MCF 10A (cell line): Measurements from ENCODE around the gene SLC9C1. TPM values are rescaled to one million over a fixed set of nuclear protein-coding genes. Genes with fewer than 3 reads are reported as not detected.

Experiments used
- BruUV-seq: library from RNA; stranded (reverse); fragments of 400-500 nt; replicated peaks from 2 replicates; lab custom pipeline; 2021; lab: Mats Ljungman, UMichigan
- CTCF ChIA-PET: fragments of 300-600 bp; sonication (Branson Sonifier 250); formaldehyde crosslinking; extraction: SDS; loops from one replicate; lab custom pipeline; 2021; ENCODE audit warnings: antibody characterized with exemption, inconsistent platforms; lab: Yijun Ruan, JAX
- POLR2A ChIA-PET: fragments of 300-600, 350-650 bp; sonication (Branson Sonifier 250); formaldehyde crosslinking; extraction: SDS; loops from one replicate; lab custom pipeline; 2020; ENCODE audit warnings: antibody characterized with exemption, inconsistent platforms; lab: Yijun Ruan, JAX
- DNase-seq: peaks from one replicate; pipeline ENCODE4 v3.0.0-alpha.2; 2018; ENCODE audit not compliant: unreplicated experiment
- H3K27ac Mint-ChIP-seq: one replicate; pipeline ENCODE4 v1.8.0; 2022; ENCODE audit warnings: mild to moderate bottlenecking, low read depth, mixed read lengths; ENCODE audit not compliant: unreplicated experiment
- H3K27me3 Mint-ChIP-seq: one replicate; pipeline ENCODE4 v1.8.0; 2022; ENCODE audit warnings: mixed read lengths; ENCODE audit not compliant: insufficient read depth, unreplicated experiment
- H3K36me3 Mint-ChIP-seq: one replicate; pipeline ENCODE4 v1.8.0; 2022; ENCODE audit warnings: mild to moderate bottlenecking, moderate library complexity, mixed read lengths; ENCODE audit not compliant: insufficient read depth, unreplicated experiment
- H3K4me1 Mint-ChIP-seq: one replicate; pipeline ENCODE4 v1.8.0; 2022; ENCODE audit warnings: mixed read lengths; ENCODE audit not compliant: insufficient read depth, unreplicated experiment
- H3K4me3 Mint-ChIP-seq: one replicate; pipeline ENCODE4 v1.8.0; 2022; ENCODE audit warnings: mild to moderate bottlenecking, moderate library complexity, mixed read lengths; ENCODE audit not compliant: unreplicated experiment
- H3K9me3 Mint-ChIP-seq: one replicate; pipeline ENCODE4 v1.8.0; 2022; ENCODE audit warnings: mixed read lengths; ENCODE audit not compliant: unreplicated experiment
- intact Hi-C: fragments of 100-400 bp; cut with micrococcal nuclease; formaldehyde crosslinking; loops from 2 replicates; pipeline ENCODE4 v1.14.1; 2022
- total RNA-seq: library from RNA; stranded (reverse); gene quantifications from 2 replicates; pipeline ENCODE4 v1.2.3, GENCODE V29; 2022
- TF ChIP-seq, protein P1 (sequence below): fragments of 200-600 bp; IDR thresholded peaks from one replicate; pipeline ENCODE4 v1.8.0; 2022; ENCODE audit warnings: antibody characterized with exemption, mild to moderate bottlenecking; ENCODE audit not compliant: unreplicated experiment

The SLC9C1 gene
- total RNA-seq, 1 experiment from 2014 or later: not detected

DNA sequence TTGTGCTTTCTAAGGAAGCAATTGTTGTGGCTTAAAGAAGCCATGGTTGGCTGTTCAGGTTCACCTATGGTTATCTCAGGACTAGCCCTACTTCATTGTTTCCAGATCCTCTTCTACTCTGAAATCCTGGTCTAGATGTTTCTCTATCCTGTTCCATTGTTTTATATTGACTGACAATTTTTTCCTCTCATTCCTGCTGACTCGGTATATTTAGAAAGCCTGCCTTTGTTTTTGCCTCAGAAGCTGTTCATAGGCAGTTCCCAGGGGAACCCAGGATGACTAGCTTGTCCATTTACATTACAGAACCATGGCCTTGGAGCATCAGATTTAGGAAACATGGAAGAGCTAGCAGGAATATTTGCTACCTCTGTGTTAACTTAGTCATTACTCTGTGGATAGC is 64.0 kb downstream of the SLC9C1 start:
- TF ChIP-seq, protein P1, sequence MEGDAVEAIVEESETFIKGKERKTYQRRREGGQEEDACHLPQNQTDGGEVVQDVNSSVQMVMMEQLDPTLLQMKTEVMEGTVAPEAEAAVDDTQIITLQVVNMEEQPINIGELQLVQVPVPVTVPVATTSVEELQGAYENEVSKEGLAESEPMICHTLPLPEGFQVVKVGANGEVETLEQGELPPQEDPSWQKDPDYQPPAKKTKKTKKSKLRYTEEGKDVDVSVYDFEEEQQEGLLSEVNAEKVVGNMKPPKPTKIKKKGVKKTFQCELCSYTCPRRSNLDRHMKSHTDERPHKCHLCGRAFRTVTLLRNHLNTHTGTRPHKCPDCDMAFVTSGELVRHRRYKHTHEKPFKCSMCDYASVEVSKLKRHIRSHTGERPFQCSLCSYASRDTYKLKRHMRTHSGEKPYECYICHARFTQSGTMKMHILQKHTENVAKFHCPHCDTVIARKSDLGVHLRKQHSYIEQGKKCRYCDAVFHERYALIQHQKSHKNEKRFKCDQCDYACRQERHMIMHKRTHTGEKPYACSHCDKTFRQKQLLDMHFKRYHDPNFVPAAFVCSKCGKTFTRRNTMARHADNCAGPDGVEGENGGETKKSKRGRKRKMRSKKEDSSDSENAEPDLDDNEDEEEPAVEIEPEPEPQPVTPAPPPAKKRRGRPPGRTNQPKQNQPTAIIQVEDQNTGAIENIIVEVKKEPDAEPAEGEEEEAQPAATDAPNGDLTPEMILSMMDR: no peak
- Mint-ChIP-seq H3K27ac (no peak overlapping the region), H3K9me3 (peaks cover 7% of the 10 kb centered on the region), H3K36me3 (no peaks in the 10 kb centered on the region), H3K4me1 (no peaks in the 10 kb centered on the region), H3K27me3 (no peaks in the 10 kb centered on the region), H3K4me3 (no peak overlapping the region)
- no peak for DNase-seq
- no TSS peak for BruUV-seq
- ChIA-PET POLR2A (interaction anchor here (0.6 to 1.3 kb wide), 2 partner anchors 17 to 28 kb away, joined by 3 to 4 read pairs; no protein-coding TSS in a partner anchor), CTCF (interaction anchor here (0.6 kb wide), 3 partner anchors 12 to 93 kb away, joined by 3 to 5 read pairs (median 4); no protein-coding TSS in a partner anchor)
- intact Hi-C loops: no loop called here

DNA sequence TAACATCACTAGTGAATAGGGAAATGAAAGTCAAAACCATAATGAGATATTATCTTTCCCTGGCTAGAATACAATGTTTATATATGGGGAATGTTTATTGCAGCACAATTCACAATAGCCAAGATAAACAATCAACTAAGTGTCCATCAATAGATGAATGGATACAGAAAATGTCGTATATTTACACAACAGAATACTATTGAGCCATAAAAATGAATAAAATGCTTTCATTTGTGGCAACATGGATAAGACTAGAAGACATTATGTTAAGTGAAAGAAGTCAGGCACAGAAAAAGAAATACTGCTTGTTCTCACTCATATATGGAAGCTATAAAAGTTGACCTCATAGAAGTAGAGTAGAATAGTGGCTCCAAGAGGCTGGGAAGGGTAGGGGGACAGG is 65.2 kb downstream of the SLC9C1 start:
- CTCF ChIA-PET: no interaction called here
- TF ChIP-seq, protein P1: no peak
- H3K27me3 Mint-ChIP-seq: no peaks in the 10 kb centered on the region
- no TSS peak for BruUV-seq
- no peak overlapping the region for H3K27ac Mint-ChIP-seq
- no peak overlapping the region for H3K4me3 Mint-ChIP-seq
- no peaks in the 10 kb centered on the region for H3K36me3 Mint-ChIP-seq
- POLR2A ChIA-PET: no interaction called here
- H3K4me1 Mint-ChIP-seq: no peaks in the 10 kb centered on the region
- intact Hi-C loops: no loop called here
- peaks cover 16% of the 10 kb centered on the region for H3K9me3 Mint-ChIP-seq
- DNase-seq: no peak

DNA sequence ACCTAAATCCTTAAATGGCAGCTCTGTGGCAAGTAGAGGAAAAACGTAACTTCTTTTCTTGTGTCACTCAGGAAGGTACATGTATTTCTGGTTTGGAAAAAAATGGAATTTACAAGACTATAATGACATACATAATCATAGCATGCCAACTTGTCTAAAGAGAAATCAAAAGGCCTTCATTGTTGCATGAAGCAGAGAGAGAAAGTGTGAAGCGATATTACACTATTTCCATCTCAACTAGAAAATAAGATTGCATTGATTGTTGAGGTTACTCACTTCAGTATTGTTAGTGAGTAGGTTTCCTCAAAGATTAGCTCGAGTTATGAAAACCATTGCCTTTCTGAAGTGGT is 93.7 kb downstream of the SLC9C1 start:
- no peaks in the 10 kb centered on the region for H3K9me3 Mint-ChIP-seq
- BruUV-seq: no TSS peak
- no peaks in the 10 kb centered on the region for H3K27me3 Mint-ChIP-seq
- no peak overlapping the region for H3K4me3 Mint-ChIP-seq
- no peak for DNase-seq
- peaks cover 7% of the 10 kb centered on the region for H3K4me1 Mint-ChIP-seq
- H3K36me3 Mint-ChIP-seq: no peaks in the 10 kb centered on the region
- H3K27ac Mint-ChIP-seq: no peak overlapping the region
- ChIA-PET CTCF (interaction anchor here (1.1 to 2.9 kb wide), 3 partner anchors 9 to 93 kb away, joined by 3 to 25 read pairs (median 8); partner anchors contain the start of gene SLC9C1), POLR2A (interaction anchor here (0.6 to 1.4 kb wide), 4 partner anchors 63 to 1290 kb away, joined by 3 read pairs; no protein-coding TSS in a partner anchor)
- TF ChIP-seq, protein P1: no peak
- intact Hi-C loops: no loop called here

DNA sequence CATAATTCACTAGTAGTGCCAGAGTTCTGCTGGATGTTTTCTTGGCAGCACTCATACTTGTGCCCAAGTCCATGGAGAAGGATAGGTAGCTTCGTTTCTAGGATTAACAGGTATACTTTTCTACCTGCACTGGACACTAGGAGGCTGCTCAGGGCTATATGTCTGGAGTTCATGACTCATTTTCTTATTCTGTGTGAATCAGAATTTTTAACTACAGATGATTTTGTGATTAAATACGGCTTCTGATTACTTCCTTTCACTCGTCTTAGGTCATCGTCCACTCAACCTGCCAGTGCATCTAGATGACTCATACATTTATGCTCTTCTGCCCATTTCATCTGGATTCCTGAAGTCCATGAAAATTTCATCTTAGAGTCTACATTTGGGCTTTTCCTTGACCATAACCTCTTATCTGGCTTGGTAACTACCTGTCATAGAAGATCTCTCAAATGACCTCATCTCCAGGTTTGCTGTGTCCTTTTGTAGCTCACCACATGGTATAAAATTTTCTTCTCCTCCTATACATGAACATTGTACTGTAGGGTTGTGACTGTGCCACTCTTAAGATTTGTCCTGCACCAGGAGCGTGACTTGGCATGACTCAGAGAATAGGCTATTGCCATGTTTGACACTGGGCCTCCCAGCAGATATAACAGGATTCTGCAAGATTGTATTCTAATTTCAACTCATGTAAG is 94.2 kb downstream of the SLC9C1 start:
- intact Hi-C loops: no loop called here
- Mint-ChIP-seq H3K27ac (no peak overlapping the region), H3K27me3 (no peaks in the 10 kb centered on the region), H3K36me3 (no peaks in the 10 kb centered on the region), H3K4me3 (no peak overlapping the region), H3K9me3 (no peaks in the 10 kb centered on the region), H3K4me1 (peaks cover 7% of the 10 kb centered on the region)
- TF ChIP-seq, protein P1: no peak
- CTCF ChIA-PET: interaction anchor here (0.5 to 2.9 kb wide), 14 partner anchors 10 to 389 kb away, joined by 3 to 25 read pairs (median 3); partner anchors contain the start of gene SLC9C1
- DNase-seq: peak; percentile 83
- BruUV-seq: no TSS peak
- POLR2A ChIA-PET: interaction anchor here (0.6 to 1.4 kb wide), 4 partner anchors 63 to 1290 kb away, joined by 3 read pairs; no protein-coding TSS in a partner anchor
